Frontal cortex (tissue), 4 donors: ENCODE measurements around the gene PREX1. TPM values are rescaled to one million over a fixed set of nuclear protein-coding genes. Genes with fewer than 3 reads are reported as not detected.
"Not testable (repeated sequence)": the region's sequence is repeated elsewhere in the genome, so short reads cannot be mapped to it uniquely, and the experiment has no call there.

Experiments
- DNase-seq, 2 donors: peaks; one replicate each; pipeline ENCODE4 v3.0.0; 2012; ENCODE audit warnings: low spot score in 2 of 2
- FAIRE-seq: peaks from 2 replicates; lab custom pipeline; 2012; peaks lifted over from hg19 to GRCh38; lab: Jason Lieb, UNC
- total RNA-seq: library from RNA; depleted of rRNA; stranded (reverse); fragments of >200 nt; gene quantifications from one replicate; pipeline ENCODE4 v1.2.3, GENCODE V29; 2014
- donor health status: control.
- donor health status: control.
- donor health status: control.

The PREX1 gene
- total RNA-seq, 1 donor from 2014 or later, result 18.8 TPM

- FAIRE-seq, result no peak
- no peak for DNase-seq
Observed at GRCh38 chr20:48784273-48784641, 43.5 kb downstream of the PREX1 start.

GRCh38 chr20:48783533-48784272 is 44.1 kb downstream of the PREX1 start:
- no peak for FAIRE-seq
- no peak for DNase-seq

DNA sequence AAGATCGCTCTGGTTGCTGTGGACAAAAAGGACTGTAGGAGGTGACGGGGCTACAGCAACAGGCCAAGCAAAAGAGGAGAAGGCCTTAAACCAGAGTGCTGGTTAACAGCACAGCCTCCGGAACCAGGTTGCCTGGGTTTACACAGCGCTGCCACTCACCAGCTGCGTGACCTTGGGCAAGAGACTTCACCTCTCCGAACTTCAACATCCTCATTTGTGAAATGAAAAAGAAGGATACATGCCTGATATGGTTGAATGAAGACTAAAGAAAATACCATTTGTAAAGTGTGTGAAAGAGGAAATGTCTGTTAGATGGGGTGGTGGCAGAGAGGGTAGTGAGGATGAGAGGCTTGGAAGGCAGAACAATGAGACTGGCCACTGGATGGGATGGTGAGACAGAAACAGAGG is 44.9 kb downstream of the PREX1 start:
- DNase-seq, result no peak
- no peak for FAIRE-seq

DNA sequence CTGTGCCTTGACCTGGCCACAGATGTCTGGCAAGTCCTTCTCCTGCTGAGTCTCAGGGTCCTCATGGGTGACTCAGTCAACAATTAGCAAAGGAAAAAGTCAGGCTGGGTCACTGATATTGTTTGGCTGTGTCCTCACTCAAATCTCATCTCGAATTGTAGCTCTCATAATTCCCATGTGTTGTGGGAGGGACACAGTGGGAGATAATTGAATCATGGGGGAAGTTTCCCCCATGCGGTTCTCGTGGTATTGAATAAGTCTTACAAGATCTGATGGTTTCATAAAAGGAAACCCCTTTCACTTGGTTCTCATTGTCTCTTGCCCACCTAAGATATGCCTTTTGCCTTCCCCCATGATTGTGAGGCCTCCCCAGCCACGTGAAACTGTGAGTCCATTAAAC is 45.7 kb downstream of the PREX1 start:
- DNase-seq, result no peak
- no peak for FAIRE-seq

GRCh38 chr20:48781634-48782033 is 46.2 kb downstream of the PREX1 start:
- DNase-seq (no peak), FAIRE-seq (no peak)

DNA sequence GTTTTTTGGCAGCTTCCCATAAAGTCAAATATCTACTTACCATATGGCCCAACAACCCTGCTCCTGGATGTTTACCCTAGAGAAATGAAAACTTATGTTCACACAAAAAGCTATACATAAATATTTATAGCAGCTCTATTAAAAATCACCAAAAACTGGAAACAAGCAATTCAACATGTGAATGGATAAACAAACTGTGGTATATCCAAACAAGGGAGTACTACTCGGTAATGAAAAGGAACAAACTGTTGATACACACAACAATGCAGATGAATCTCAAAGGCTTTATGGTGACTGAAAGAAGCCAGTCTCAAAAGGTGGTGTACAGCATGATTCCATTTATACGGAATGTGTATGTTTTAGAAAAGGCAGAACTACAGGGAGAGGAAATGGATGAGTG is 48.4 kb downstream of the PREX1 start:
- FAIRE-seq, result no peak
- DNase-seq, result no peak

DNA sequence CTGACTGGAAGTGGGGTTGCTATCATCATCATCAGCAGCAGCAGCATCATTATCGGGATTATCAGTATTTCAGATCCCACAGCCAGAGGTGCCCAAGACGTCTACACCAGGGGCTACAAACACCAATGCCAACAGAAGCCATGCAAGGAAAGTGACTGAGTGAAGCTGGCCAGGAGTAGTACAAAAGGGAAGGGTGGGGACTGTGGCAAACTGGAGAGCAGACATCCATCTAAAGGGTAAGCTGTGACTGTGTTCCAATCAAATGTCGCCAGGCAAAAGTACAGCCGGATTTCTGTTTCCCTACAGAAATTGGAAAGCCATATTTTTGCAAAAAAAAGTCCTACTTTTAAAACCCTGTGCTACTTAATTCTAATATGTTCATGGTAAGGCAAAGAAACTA is 50.0 kb downstream of the PREX1 start:
- FAIRE-seq, result no peak
- no peak for DNase-seq

GRCh38 chr20:48777005-48777404 is 50.8 kb downstream of the PREX1 start:
- FAIRE-seq, result no peak
- no peak for DNase-seq

GRCh38 chr20:48776306-48776705 is 51.5 kb downstream of the PREX1 start:
- no peak for DNase-seq
- FAIRE-seq, result no peak

- DNase-seq, FAIRE-seq: not testable (repeated sequence)
Observed at GRCh38 chr20:48775545-48775944, 52.3 kb downstream of the PREX1 start.

GRCh38 chr20:48774696-48775095 is 53.1 kb downstream of the PREX1 start:
- DNase-seq (no peak), FAIRE-seq (no peak)

DNA sequence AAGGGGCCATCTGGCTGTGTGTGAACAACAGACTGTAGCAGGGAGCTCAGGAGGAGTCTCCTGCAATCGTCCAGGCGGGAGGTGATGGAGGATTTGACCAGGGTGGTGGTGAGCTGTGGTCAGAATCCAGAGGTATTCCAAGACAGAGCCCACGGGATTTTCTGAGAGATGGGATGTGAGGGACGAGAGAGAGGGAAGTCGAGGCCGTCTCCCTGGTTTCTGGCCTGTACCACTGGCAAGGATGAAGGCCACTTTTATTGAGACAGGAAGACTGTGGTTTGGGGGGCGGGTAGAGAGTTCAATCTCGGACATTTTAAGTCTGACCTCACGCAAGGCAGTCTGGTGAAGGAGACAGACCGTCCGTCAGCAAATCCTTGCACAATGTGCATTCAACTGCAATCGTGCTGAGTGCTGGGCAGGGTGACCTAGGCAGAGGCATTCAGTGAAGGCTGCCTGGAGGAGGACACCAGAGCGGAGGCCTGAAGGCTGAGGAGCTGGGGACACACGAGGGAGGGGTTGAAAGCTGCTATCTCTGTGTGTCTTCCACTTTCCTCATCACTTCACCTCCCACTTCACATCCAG is 53.9 kb downstream of the PREX1 start:
- FAIRE-seq (no peak), DNase-seq (no peak)

DNA sequence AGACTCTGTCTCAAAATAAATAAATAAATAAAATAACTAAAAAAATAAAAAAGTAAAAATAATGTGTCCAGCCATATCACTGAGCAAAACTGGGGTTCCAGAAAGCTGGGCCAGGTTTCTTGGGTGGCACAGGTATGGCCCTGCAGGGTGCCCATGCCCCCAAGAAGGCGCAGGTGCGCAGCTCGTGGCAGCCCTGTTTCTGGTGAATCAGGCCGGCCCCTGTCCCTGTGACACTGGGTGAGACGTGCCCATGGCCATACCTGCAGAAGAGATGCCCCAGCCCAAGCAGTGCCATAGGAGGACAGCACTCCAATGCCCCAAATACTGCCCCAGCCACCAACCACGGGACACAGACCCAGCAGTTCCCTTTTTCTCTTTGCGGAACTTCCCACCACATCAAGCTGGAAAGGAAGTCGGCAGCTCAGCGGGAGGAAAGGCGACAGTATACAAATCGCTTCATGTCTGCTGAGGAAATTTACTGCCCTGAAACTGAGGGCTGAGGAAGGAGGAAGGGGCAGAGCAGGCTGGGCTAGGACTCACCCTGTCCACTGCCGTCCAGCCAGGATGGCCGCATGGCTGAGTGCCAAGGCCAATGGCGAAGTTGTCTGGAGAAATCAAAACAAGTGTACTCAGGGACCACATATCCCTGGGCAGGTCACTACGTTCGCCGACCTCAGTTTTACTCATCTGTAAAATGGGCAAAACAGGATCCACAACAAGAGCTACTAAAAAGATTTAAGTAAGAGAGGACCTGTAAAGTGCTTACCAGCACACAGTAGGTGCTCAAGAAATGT is 55.4 kb downstream of the PREX1 start:
- DNase-seq (no peak), FAIRE-seq (no peak)

GRCh38 chr20:48771542-48771941 is 56.3 kb downstream of the PREX1 start:
- FAIRE-seq (no peak), DNase-seq (no peak)

DNA sequence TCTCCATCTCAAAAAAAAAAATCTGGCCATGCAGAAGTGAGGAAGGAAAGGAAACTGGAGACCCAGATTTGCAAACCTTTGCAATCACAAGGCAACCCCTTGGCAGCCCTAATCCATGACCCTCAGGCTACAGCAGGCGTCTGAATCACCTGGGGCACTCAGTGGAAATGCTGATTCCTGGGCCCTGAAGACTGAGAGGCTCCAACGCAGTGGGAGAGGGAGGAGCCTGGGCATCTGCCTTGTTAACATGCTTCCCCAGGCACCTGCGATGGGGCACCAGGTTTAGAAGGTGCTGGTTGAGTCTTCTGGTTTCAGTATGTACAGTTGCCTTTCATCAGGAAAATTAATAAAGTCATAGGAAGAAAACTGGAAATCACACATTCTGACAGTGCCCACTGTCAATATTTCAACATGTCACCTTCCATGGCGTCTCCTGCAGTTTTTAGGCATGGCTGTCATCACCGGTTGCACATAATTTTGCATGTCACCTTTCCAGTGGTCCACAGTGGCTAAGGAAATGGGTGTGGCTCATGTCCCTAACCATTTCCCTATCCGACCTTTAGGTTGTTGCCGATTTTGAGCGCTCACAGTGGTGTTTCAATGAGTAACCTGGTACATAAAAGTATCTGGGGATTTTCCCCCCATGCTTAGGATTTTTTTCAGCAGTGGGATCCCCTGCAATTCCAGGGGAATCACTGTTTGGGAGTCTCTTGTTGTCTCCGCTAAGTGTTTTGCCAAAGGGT is 56.9 kb downstream of the PREX1 start:
- DNase-seq (no peak), FAIRE-seq (no peak)

GRCh38 chr20:48769069-48769983 is 58.5 kb downstream of the PREX1 start:
- FAIRE-seq (no peak), DNase-seq (peak in 1 of 2 donors; percentile 45)

DNA sequence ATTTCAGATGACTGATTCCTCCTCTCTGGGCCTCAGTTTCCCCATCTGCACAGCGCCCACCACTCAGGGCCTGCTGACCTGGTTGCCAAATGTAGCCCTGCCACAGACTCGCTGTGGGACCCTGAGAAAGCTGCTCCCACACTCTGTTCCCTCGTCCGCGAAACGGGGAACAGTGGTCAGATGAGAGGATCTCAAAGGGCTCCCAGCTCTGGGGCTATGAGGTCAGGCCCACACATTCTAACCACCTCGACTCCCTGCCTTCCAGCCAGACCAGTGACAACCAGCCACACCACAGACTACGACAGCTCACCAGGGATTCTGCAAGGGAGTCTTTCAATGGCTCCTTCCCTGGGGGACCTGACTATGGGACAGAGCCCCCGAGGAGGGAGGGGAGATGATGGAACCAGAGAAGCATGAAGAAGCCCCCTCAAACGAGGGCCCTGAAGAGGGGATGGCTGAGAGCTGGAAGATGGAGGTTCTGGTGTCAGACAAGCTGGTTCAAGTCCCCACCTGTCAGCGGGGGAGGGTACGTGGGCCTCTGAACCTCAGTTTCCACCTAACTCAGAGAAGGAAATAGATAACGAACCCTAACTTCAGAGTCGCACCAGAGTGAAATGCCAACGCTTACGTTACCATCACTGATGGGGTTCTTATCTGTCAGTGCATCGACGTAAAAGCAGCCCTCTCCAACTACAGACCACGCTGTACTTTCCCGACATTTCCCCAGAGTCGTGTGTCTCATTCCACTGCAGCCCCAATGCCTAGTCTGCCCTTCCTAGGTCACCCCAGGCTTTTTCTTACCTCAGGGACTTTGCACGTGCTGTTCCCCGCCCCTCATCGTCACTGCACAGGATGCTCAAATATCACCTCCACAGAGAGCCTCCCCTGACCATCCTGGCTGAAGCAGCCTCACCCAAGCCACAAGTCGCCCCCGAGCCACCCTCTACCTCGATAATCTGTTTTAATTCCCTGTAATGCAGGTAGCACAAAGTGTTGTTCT is 60.5 kb downstream of the PREX1 start:
- DNase-seq (no peak), FAIRE-seq (no peak)

DNA sequence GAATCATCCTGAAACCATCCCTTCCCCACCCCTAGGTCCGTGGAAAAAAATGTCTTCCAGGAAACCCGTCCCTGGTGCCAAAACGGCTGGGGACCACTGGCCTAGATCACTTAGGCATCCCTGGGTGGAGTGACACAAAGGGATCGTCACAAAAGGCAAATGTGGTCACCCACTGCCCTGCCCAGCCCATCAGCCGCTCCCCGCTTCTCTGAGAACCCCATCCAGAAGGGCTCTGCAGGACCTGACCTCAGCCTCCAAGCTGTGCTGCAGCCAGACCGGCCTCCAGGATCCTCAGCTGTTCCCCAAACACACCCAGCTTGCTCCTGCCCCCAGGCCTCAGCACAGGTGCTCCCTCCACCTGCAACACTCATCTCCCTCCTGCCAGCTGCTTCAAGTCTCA is 61.6 kb downstream of the PREX1 start:
- no peak for DNase-seq
- no peak for FAIRE-seq
